ENCODE measurements around the gene ALDH18A1. TPM values are rescaled to one million over a fixed set of nuclear protein-coding genes. Genes with fewer than 3 reads are reported as not detected.

Gene ALDH18A1
- total and polyA plus RNA-seq, 2 of the 8 experiments (the other 6 are each of a cell fraction or from before 2014, with no cell fraction given): 59.6 to 128 TPM

- TF ChIP-seq POLR2AphosphoS5 (IDR thresholded peaks at IDR 0.05; ENCODE audit: low read depth, low read length) (no peak), HDAC6 (IDR thresholded peaks at IDR 0.05; ENCODE audit: low read depth, low read length) (no peak), BRCA1 (IDR thresholded peaks at IDR 0.05; ENCODE audit: low read depth, low read length) (no peak)
These were observed 5.3 kb upstream of the ALDH18A1 start (continued) for GRCh38 chr10:95661818-95662217.

Data from H1 (cell line).